HepG2 (cell line): ENCODE data around the gene REM2. TPM values are rescaled to one million over a fixed set of nuclear protein-coding genes. Genes with fewer than 3 reads are reported as not detected.
A peak's percentile ranks its signal among the peaks of the same experiment; 100 is the strongest.

Source experiments
- ATRX ChIP-seq: sonication (generic); formaldehyde crosslinking; IDR thresholded peaks from 2 replicates; pipeline ENCODE4 v1.4.0; 2020; ENCODE audit warnings: missing genetic modification reagents, borderline replicate concordance
- ESRRA ChIP-seq: sonication (generic); formaldehyde crosslinking; IDR thresholded peaks from 2 replicates; pipeline ENCODE4 v1.5.1; 2020; ENCODE audit warnings: mild to moderate bottlenecking, low read depth, missing genetic modification reagents
- GMEB2 ChIP-seq: IDR thresholded peaks from 2 replicates; pipeline ENCODE4 v1.6.1; 2016; ENCODE audit warnings: missing biosample characterization, missing genetic modification reagents, low read depth
- GZF1 ChIP-seq: sonication (generic); formaldehyde crosslinking; IDR thresholded peaks from 2 replicates; pipeline ENCODE4 v1.5.1; 2020; ENCODE audit warnings: mild to moderate bottlenecking, missing genetic modification reagents
- HOXA3 ChIP-seq: sonication (generic); formaldehyde crosslinking; IDR thresholded peaks from 2 replicates; pipeline ENCODE4 v1.5.0; 2020; ENCODE audit warnings: missing genetic modification reagents
- HOXA9 ChIP-seq: sonication (generic); formaldehyde crosslinking; IDR thresholded peaks from 2 replicates; pipeline ENCODE4 v1.8.1; 2022; ENCODE audit warnings: missing genetic modification reagents, mild to moderate bottlenecking, moderate library complexity, borderline replicate concordance
- PATZ1 ChIP-seq: sonication (generic); formaldehyde crosslinking; IDR thresholded peaks from 2 replicates; pipeline ENCODE4 v1.4.0; 2020; ENCODE audit warnings: missing genetic modification reagents
- YEATS2 ChIP-seq: sonication (generic); formaldehyde crosslinking; IDR thresholded peaks from 2 replicates; pipeline ENCODE4 v1.4.0; 2020; ENCODE audit warnings: missing genetic modification reagents, borderline replicate concordance
- ZMYM4 ChIP-seq: sonication (generic); formaldehyde crosslinking; IDR thresholded peaks from 2 replicates; pipeline ENCODE4 v1.8.1; 2023; ENCODE audit warnings: mild to moderate bottlenecking, missing genetic modification reagents
- ZNF263 ChIP-seq: sonication (generic); formaldehyde crosslinking; IDR thresholded peaks from 2 replicates; pipeline ENCODE4 v1.4.0; 2020; ENCODE audit warnings: missing genetic modification reagents
- ZNF274 ChIP-seq: sonication (generic); formaldehyde crosslinking; IDR thresholded peaks from 2 replicates; pipeline ENCODE4 v1.5.1; 2020; ENCODE audit warnings: mild to moderate bottlenecking, missing genetic modification reagents
- ZNF547 ChIP-seq: sonication (generic); formaldehyde crosslinking; IDR thresholded peaks from 2 replicates; pipeline ENCODE4 v1.5.1; 2020; ENCODE audit warnings: mild to moderate bottlenecking, missing genetic modification reagents
- ZNF569 ChIP-seq: sonication (generic); formaldehyde crosslinking; IDR thresholded peaks from 2 replicates; pipeline ENCODE4 v1.5.0; 2020; ENCODE audit warnings: mild to moderate bottlenecking, missing genetic modification reagents, moderate library complexity, borderline replicate concordance
- ZNF598 ChIP-seq: sonication (generic); formaldehyde crosslinking; IDR thresholded peaks from 2 replicates; pipeline ENCODE4 v1.5.1; 2020; ENCODE audit warnings: mild to moderate bottlenecking, missing genetic modification reagents, borderline replicate concordance
- ZNF713 ChIP-seq: sonication (generic); formaldehyde crosslinking; IDR thresholded peaks from 2 replicates; pipeline ENCODE4 v1.4.0; 2020; ENCODE audit warnings: mild to moderate bottlenecking, missing genetic modification reagents
- ZNF770 ChIP-seq: sonication (generic); formaldehyde crosslinking; IDR thresholded peaks from 2 replicates; pipeline ENCODE4 v1.5.0; 2020; ENCODE audit warnings: mild to moderate bottlenecking, missing genetic modification reagents
- ZNF781 ChIP-seq: sonication (generic); formaldehyde crosslinking; IDR thresholded peaks from 2 replicates; pipeline ENCODE4 v1.5.1; 2020; ENCODE audit warnings: borderline replicate concordance, mild to moderate bottlenecking, missing genetic modification reagents; ENCODE audit errors: not compliant biosample characterization
- ZNF883 ChIP-seq: sonication (generic); formaldehyde crosslinking; IDR thresholded peaks from 2 replicates; pipeline ENCODE4 v1.5.1; 2020; ENCODE audit warnings: mild to moderate bottlenecking, missing genetic modification reagents; ENCODE audit errors: not compliant biosample characterization
- polyA plus RNA-seq, 8 experiments: library from polyadenylated mRNA; depleted of rRNA in 3 of 8; stranded (reverse) in 7 of 8; unstranded in 1 of 8; fragments of >200 nt; fragmentation: Illumina TruSeq in 4 of 8; extraction: Trizol in 4 of 8; gene quantifications; 2 replicates each; pipeline versions ENCODE4 v1.2.1 to v1.2.3, GENCODE V29; 2011 to 2016; ENCODE audit warnings: low read depth in 4 of 8, missing spikeins in 1 of 8, mixed read lengths in 1 of 8; ENCODE audit not compliant: insufficient read depth in 1 of 8
- total RNA-seq, 5 experiments: library from RNA; depleted of rRNA; stranded (reverse); fragments of >200 nt; fragmentation: Illumina TruSeq; extraction: Trizol; gene quantifications; 2 replicates each; pipeline ENCODE4 v1.2.3, GENCODE V29; 2016; ENCODE audit warnings: low read depth in 1 of 5
- TF ChIP-seq, protein P1 (sequence below): sonication (generic); IDR thresholded peaks from 2 replicates; pipeline ENCODE4 v1.6.1; 2016; ENCODE audit warnings: low read depth, borderline replicate concordance
- TF ChIP-seq, protein P2 (sequence below): sonication (generic); formaldehyde crosslinking; IDR thresholded peaks from 2 replicates; pipeline ENCODE4 v1.9.0; 2021; ENCODE audit warnings: missing genetic modification reagents, borderline replicate concordance

REM2 gene
- total and polyA plus RNA-seq, 2 of the 13 experiments (the other 11 are each of a cell fraction or from before 2014, with no cell fraction given): 0.20 TPM; not detected in 1

GRCh38 chr14:22839159-22839779, 43.8 kb upstream of the REM2 start (continued):
- TF ChIP-seq ZNF770 (no peak), GZF1 (CRISPR knock-in tag) (no peak), ZNF883 (peak; percentile 53), ZNF569 (CRISPR knock-in tag) (no peak), ZNF274 (CRISPR knock-in tag) (0 out of 2 replicates have a peak, but pooled peaks have one; percentile 23), HOXA9 (no peak), ZNF263 (CRISPR knock-in tag) (no peak), ATRX (CRISPR knock-in tag) (no peak), HOXA3 (CRISPR knock-in tag) (no peak), ZNF547 (CRISPR knock-in tag) (peak; percentile 75; the same call in 1 of the 2 replicates), ZNF713 (CRISPR knock-in tag) (no peak), ZMYM4 (CRISPR knock-in tag) (0 out of 2 replicates have a peak, but pooled peaks have one; percentile 9), YEATS2 (no peak), GMEB2 (no peak), ZNF598 (CRISPR knock-in tag) (peak; percentile 81; the same call in 1 of the 2 replicates), ESRRA (no peak), ZNF781 (CRISPR knock-in tag) (peak; percentile 78), PATZ1 (CRISPR knock-in tag) (0 out of 2 replicates have a peak, but pooled peaks have one; percentile 23)
- TF ChIP-seq, protein P1, sequence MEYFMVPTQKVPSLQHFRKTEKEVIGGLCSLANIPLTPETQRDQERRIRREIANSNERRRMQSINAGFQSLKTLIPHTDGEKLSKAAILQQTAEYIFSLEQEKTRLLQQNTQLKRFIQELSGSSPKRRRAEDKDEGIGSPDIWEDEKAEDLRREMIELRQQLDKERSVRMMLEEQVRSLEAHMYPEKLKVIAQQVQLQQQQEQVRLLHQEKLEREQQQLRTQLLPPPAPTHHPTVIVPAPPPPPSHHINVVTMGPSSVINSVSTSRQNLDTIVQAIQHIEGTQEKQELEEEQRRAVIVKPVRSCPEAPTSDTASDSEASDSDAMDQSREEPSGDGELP: peak; percentile 29; the same call in 1 of the 2 replicates
- TF ChIP-seq, protein P2, sequence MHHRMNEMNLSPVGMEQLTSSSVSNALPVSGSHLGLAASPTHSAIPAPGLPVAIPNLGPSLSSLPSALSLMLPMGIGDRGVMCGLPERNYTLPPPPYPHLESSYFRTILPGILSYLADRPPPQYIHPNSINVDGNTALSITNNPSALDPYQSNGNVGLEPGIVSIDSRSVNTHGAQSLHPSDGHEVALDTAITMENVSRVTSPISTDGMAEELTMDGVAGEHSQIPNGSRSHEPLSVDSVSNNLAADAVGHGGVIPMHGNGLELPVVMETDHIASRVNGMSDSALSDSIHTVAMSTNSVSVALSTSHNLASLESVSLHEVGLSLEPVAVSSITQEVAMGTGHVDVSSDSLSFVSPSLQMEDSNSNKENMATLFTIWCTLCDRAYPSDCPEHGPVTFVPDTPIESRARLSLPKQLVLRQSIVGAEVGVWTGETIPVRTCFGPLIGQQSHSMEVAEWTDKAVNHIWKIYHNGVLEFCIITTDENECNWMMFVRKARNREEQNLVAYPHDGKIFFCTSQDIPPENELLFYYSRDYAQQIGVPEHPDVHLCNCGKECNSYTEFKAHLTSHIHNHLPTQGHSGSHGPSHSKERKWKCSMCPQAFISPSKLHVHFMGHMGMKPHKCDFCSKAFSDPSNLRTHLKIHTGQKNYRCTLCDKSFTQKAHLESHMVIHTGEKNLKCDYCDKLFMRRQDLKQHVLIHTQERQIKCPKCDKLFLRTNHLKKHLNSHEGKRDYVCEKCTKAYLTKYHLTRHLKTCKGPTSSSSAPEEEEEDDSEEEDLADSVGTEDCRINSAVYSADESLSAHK (CRISPR knock-in tag): no peak
